ENCODE results near the gene PARP6. TPM values are rescaled to one million over a fixed set of nuclear protein-coding genes. Genes with fewer than 3 reads are reported as not detected.

PARP6 gene, protein sequence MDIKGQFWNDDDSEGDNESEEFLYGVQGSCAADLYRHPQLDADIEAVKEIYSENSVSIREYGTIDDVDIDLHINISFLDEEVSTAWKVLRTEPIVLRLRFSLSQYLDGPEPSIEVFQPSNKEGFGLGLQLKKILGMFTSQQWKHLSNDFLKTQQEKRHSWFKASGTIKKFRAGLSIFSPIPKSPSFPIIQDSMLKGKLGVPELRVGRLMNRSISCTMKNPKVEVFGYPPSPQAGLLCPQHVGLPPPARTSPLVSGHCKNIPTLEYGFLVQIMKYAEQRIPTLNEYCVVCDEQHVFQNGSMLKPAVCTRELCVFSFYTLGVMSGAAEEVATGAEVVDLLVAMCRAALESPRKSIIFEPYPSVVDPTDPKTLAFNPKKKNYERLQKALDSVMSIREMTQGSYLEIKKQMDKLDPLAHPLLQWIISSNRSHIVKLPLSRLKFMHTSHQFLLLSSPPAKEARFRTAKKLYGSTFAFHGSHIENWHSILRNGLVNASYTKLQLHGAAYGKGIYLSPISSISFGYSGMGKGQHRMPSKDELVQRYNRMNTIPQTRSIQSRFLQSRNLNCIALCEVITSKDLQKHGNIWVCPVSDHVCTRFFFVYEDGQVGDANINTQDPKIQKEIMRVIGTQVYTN
- total RNA-seq, result 9.8 and 16.5 TPM in 2 replicates

DNA sequence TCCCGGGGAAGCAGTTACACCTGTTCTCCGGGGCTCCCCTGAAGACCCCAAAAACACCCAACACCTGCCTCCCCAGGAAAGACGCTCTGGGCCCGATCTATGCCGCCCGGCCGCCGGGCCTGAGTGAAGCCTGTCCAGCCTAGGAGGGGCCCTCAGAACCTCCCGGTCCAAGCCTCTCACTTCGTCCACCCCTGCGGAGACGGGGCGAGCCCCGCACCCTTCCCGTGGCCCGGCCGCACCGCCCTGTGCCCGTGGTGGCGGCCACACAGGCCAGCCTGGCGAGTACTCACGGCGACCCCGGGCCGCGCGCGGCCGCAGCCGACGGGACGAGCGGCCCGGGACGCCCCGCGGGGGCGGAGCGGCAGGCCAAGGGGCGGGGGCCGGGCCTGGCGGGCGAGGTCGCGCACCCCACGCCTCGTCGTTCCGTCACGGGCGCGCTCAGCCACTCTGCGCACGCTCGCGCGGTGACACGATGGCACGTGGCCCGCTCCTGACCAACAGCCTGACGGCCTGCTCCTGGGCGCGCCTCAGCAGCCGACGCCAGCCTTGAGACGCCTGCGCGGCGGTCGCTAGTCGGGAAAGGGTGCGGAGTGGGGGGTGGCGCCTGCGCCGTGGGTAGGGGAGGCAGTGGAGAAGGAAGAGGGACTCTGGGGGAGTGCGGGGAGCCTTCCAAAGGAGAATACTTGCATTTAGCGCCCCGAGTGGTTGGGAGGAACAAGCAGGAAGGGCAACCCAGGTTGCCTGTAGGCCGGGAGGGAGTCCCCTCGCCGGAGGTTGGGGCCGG, at the start of gene PARP6:
Gene PARP6, minus strand, starts transcription at position 342 of the 784 bp plus-strand sequence. CDS start 5,077 bp downstream, outside the sequence.

DNA sequence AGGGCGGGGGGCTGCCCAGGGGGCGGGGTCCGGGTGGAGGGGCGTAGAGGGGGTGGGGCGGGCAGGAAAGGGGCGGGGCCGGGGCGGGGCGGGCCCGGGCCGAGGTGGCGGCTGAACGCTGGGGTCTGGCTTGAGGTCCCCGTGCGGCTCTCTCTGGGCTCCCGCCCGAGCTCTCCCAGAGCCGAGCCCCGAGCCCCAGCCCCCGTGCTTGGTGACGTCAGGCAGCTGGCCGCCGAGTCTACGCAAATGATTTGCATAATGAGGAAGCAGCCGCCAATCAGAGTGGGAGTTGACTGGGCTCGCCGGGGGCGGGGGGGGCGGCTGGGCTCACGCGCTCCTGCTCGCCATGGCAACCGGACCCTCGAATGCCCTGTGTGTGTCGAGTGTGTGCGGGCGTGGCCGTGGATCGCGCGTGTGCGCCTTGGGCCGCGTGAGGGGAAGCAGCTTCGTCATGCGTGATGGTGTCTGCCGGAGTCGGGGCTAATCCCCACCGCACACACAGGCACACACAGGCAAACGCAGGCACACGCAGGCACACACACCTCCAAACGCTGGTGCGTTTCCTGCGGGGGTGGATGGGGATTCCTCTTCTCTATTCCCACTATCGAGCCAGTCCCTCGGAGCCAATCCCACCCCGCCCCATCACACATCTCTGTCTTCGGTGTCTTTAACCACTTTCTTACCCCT, 47.8 kb upstream of the PARP6 start, which contains the start of gene CELF6:
Gene CELF6, minus strand, starts transcription at position 173 of the 687 bp plus-strand sequence. CDS start 283 bp downstream, outside the sequence.

DNA sequence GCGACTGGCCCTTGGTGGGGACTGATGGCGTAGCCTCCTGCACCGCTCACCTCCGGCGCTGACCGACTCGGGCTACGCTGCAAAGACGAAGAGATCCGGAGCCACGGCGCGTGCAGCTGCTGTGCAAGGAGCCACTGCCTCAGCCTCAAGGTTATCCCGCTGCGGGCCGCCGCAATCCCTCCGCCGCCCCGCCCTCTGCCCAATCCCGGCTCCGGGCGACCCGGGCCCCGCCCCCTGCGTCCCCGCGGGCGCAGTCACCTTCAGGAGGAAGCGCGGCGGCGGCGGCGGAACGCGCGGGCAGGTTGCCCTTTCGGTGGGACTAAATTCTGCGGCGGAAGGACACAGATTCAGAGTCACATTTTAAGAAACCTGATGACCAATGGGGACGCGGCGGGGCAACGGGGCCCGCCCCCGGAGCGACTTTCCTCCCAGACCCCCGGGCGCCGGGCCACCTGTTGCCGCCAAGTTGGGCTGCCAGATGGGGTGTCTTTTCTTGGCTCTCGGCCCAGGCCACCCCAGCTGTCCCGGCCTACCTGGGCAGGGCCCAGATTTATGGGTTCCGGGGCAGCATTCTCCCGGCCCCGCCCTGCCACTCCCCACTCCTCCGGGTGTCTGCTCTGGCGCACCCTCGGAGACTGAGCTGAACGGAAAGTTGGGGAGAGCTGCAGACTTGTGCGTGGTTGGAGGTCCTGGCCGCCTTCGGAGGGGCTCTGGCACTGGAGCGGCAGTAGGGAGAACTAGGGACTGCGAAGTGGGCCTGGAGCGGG, 41.1 kb downstream of the PARP6 start, which contains the start of gene PKM:
Gene PKM, minus strand, starts transcription at position 125 of the 767 bp plus-strand sequence. CDS start 12,093 bp downstream, outside the sequence.

DNA sequence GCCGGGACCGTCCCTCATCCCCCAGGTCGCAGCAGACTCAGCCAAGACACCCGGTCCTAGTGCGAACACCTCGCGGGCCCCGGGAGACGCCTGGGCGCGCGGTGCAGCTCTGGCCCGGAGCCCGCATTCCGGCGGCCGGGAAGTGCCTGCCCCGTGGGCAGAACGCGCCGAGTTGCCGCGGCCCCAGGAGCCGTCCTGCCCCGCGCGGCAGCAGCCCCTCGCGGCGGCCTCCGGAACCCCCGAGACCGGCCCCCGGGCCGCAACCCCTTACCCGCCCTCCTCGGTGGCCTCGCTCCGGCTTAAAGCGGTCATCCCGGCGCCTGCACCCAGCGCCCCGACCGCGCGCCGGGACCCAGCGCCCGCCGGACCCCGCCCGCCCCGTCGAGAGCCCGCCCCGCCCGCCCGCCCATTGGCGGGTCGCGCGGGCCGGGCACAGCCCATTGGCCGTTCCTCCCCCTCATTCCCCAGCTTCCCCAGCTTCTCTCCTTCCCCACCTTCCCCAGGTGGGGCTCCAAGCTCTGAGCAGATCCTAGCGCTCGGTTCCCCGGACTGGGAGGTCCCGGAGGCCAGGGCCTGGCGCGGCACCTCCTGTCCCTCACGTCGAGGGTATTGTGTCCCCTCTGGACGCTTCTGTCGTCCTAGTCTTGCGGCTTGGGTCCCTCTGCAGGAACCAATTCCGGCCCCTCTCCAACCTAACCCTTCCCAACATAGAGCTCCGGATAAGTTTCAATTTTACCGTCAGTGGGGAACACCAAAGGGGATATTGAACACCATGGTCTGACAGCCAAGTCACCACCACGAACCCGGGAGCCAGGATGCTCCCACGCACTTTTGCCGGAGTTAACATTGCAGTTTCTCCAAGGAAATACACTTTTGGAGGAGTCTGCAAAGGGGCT, 74.6 kb downstream of the PARP6 start, which contains the start of gene GRAMD2A:
Gene GRAMD2A, minus strand, starts transcription at position 328 of the 896 bp plus-strand sequence.

Other genes starting within 250 kb of the PARP6 start
- 18.9 and 34.7 TPM in 2 replicates for gene MYO9A, start 154.4 kb downstream of the PARP6 start, total RNA-seq
- 1.1 and 1.3 TPM in 2 replicates for gene SENP8, start 154.2 kb downstream of the PARP6 start, total RNA-seq
- gene GRAMD2A, start 74.8 kb downstream of the PARP6 start, total RNA-seq, result under 0.01 and 0.09 TPM in 2 replicates
- gene PKM, start 41.4 kb downstream of the PARP6 start, total RNA-seq, result 1,065 and 1,721 TPM in 2 replicates
- gene CELF6, start 47.6 kb upstream of the PARP6 start, total RNA-seq, result not detected in 2 replicates
- gene HEXA, start 103.5 kb upstream of the PARP6 start, total RNA-seq, result 42.4 and 47.8 TPM in 2 replicates
- gene TMEM202, start 125.8 kb upstream of the PARP6 start, total RNA-seq, result not detected in 2 replicates
- 38.1 and 51.8 TPM in 2 replicates for gene ARIH1, start 201.8 kb upstream of the PARP6 start, total RNA-seq

Data from endothelial cell of coronary artery (primary cell).